LNCaP clone FGC (cell line): Measurements from ENCODE around the gene RAB3A.
"Not testable (repeated sequence)": the region's sequence is repeated elsewhere in the genome, so short reads cannot be mapped to it uniquely, and the experiment has no call there.

Source experiments
- DNase-seq: peaks from one replicate; pipeline ENCODE4 v3.0.0-alpha.2; 2011; ENCODE audit warnings: low read depth
- H3K4me3 ChIP-seq: 2 replicates; pipeline ENCODE4 v1.5.1; 2011; ENCODE audit warnings: mild to moderate bottlenecking, low read depth, low read length, control low read depth
- CTCF ChIP-seq: IDR thresholded peaks from 2 replicates; pipeline ENCODE4 v1.5.1; 2012; ENCODE audit warnings: mild to moderate bottlenecking; ENCODE audit not compliant: control insufficient read depth, insufficient read depth; ENCODE audit errors: extremely low read depth

RAB3A gene

GRCh38 chr19:18160971-18161635, 42.7 kb downstream of the RAB3A start:
- H3K4me3 ChIP-seq: peak overlapping the region; percentile 48
- peak; percentile 99 for TF ChIP-seq CTCF
- DNase-seq: no peak

GRCh38 chr19:18160493-18160970, 43.3 kb downstream of the RAB3A start:
- DNase-seq: no peak
- no peak for TF ChIP-seq CTCF
- H3K4me3 ChIP-seq: peak overlapping the region; percentile 48

- no peak for DNase-seq
- TF ChIP-seq CTCF: no peak
- no peak overlapping the region for H3K4me3 ChIP-seq
Observed at GRCh38 chr19:18159810-18160209, 44.0 kb downstream of the RAB3A start.

GRCh38 chr19:18159059-18159616, 44.7 kb downstream of the RAB3A start:
- DNase-seq, H3K4me3 ChIP-seq: not testable (repeated sequence)

- H3K4me3 ChIP-seq: no peak overlapping the region
- DNase-seq: no peak
- no peak for TF ChIP-seq CTCF
Observed at GRCh38 chr19:18158467-18158866, 45.4 kb downstream of the RAB3A start.

GRCh38 chr19:18157465-18158063, 46.3 kb downstream of the RAB3A start:
- no peak for DNase-seq
- TF ChIP-seq CTCF: no peak
- H3K4me3 ChIP-seq: no peak overlapping the region

- no peak for TF ChIP-seq CTCF
- H3K4me3 ChIP-seq: peak overlapping the region; percentile 9; the same call in 1 of the 2 replicates
- DNase-seq: peak; percentile 81
Observed at GRCh38 chr19:18156841-18157464, 46.9 kb downstream of the RAB3A start.
